Endothelial cell of umbilical vein (primary cell): ENCODE data around the gene MOB2.

ENCODE experiments used
- CTCF ChIP-seq, 2 donors: IDR thresholded peaks; 1 replicate in 1 of 2; 2 replicates in 1 of 2; pipeline ENCODE4 v1.5.1; 2011; ENCODE audit warnings: low read length in 2 of 2, mild to moderate bottlenecking in 2 of 2, moderate library complexity in 2 of 2, control low read depth in 1 of 2, inconsistent platforms in 1 of 2, low read depth in 1 of 2; ENCODE audit not compliant: insufficient read depth in 1 of 2; ENCODE audit errors: extremely low read depth in 1 of 2
- GATA2 ChIP-seq: IDR thresholded peaks from 2 replicates; pipeline ENCODE4 v1.7.0; 2011; ENCODE audit warnings: low read depth, mild to moderate bottlenecking, moderate library complexity, mixed read lengths, low read length; ENCODE audit not compliant: insufficient read length, insufficient read depth
- POLR2A ChIP-seq: IDR thresholded peaks from 2 replicates; pipeline ENCODE4 v1.6.1; 2012; ENCODE audit warnings: low read depth, mild to moderate bottlenecking, control low read depth, low read length

GRCh38 chr11:1499899-1500298 is 13.3 kb upstream of the MOB2 start:
- no peak for TF ChIP-seq CTCF (IDR thresholded peaks at IDR 0.05; ENCODE audit: extremely low read depth in 1 of 2, insufficient read depth in 1 of 2, low read depth in 1 of 2, low read length in 2 of 2)
- no peak for TF ChIP-seq GATA2
- TF ChIP-seq POLR2A: no peak
